GM13977 (cell line): Measurements from ENCODE around the gene GUCD1.
"Not testable (repeated sequence)": the region's sequence is repeated elsewhere in the genome, so short reads cannot be mapped to it uniquely, and the experiment has no call there.

Source experiments
- DNase-seq: peaks from one replicate; pipeline ENCODE4 v3.0.0; 2012; ENCODE audit warnings: low spot score
- in situ Hi-C: fragments of 300-500 bp; cut with MboI; formaldehyde crosslinking; loops from one replicate; pipeline ENCODE4 v1.12.0; 2022; ENCODE audit warnings: low sequenced_read_pairs, low pct_unique_long_range_greater_than_20kb, mixed read lengths, inconsistent platforms; ENCODE audit not compliant: unreplicated experiment
- TF ChIP-seq, protein P1 (sequence below): IDR thresholded peaks from 2 replicates; pipeline ENCODE4 v1.5.1; 2012; ENCODE audit warnings: mild to moderate bottlenecking, control low read depth; ENCODE audit not compliant: insufficient read depth; ENCODE audit errors: extremely low read depth, missing control alignments

The GUCD1 gene

DNA sequence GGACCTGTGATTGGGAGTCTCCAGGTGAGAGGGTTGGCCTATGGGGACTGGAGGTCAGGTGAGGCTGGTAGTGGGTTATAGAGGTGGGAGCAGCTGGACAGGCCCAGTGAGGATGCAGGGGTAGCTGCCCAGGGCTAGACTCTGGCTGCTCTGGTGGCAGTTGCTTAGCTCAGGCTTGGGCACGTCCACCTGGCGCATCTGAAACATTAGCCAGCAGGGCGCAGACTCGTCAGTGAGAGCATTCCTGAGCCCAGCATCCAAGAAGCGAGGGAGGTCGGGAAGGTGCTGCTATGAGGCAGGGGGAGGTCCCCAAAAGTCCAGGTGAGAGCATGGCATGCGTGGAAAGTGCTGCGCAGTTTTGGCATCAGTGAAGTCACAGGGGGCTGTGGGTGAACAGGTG, 44.6 kb upstream of the GUCD1 start:
- no peak for DNase-seq
- in situ Hi-C loops, result no loop called here

DNA sequence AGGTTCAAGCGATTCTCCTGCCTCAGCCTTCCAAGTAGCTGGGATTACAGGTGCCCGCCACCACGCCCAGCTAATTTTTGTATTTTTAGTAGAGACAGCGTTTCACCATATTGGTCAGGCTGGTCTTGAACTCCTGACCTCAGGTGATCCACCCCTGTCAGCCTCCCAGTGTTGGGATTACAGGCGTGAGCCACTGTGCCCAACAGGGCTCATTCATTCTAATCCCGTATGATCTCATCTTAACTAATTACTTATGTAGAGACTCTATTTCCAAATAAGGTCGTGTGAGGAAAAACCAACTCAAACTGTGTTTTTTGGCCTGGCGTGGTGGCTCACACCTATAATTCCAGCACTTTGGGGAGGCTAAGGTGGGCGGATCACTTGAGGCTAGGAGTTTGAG, 42.1 kb upstream of the GUCD1 start:
- DNase-seq, in situ Hi-C loops: not testable (repeated sequence)

More for the DNA sequence above, 44.6 kb upstream of the GUCD1 start:
- TF ChIP-seq, protein P1, sequence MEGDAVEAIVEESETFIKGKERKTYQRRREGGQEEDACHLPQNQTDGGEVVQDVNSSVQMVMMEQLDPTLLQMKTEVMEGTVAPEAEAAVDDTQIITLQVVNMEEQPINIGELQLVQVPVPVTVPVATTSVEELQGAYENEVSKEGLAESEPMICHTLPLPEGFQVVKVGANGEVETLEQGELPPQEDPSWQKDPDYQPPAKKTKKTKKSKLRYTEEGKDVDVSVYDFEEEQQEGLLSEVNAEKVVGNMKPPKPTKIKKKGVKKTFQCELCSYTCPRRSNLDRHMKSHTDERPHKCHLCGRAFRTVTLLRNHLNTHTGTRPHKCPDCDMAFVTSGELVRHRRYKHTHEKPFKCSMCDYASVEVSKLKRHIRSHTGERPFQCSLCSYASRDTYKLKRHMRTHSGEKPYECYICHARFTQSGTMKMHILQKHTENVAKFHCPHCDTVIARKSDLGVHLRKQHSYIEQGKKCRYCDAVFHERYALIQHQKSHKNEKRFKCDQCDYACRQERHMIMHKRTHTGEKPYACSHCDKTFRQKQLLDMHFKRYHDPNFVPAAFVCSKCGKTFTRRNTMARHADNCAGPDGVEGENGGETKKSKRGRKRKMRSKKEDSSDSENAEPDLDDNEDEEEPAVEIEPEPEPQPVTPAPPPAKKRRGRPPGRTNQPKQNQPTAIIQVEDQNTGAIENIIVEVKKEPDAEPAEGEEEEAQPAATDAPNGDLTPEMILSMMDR, result no peak

DNA sequence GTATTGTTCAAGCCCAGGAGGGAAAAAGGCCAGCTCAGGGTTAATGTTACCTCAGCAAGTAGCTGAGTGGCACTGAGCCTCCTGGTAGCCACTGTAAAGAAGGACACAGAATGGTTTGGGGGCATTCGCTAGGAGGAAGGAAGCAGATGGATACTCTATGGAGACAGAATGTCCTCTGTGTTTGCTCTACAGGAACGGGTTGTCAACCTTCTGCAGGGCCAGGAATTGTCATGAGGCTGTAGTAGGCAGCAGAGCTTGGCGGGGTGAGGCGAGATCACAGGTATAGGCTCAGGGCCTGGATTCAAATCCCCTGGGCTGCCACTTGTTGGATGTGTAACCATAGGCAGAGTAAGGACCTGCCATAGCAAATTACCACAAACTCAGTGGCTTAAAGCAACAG, 40.9 kb upstream of the GUCD1 start:
- TF ChIP-seq, protein P1, result no peak
- in situ Hi-C loops, result no loop called here
- no peak for DNase-seq

DNA sequence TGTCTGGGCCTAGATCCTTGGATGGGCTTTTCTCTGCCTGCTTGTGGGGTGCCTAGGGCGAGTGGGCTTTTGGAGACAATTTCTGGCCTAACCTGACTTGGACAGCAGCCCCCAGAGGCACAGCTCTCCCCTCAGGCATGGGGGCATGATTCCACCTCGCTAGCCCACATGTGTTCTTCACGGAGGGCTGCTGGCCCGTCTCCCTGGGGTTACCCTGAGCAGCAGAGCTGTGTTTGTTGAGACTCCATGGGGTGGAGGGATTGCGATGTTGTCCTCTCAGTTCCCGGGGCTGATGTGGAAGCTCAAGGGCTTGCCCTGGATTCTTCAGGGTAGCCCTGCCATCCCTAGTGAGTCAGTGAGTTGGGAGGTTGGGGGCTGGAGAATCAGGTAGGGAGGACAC, 40.3 kb upstream of the GUCD1 start:
- TF ChIP-seq, protein P1, result no peak
- DNase-seq, result no peak
- in situ Hi-C loops, result no loop called here

DNA sequence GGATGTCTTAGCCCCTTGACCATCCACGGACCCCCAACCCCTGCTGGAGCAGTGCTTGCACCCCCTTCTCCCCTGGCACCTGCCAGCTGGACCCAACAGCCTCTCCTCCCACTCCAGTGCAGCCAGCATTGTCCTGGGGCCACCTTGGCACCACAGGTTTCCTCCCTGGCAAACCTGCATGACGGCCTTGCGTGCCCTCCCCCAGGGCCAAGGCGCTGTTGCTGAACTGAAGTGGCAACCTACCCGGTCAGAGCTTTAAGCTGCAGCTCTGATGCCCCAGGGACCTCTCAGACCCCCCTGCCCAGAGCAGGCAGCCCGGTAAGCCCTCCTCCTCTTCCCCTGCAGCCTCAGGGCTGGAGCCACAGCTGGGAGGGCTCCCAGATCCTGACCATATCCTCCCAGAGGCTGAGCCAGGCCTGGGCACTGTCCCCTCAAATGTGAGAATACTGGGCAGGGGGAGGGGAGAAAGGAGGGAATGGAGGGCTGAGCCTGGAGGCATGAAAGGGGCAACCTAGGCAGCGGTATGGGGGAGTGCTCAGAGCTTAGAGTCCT, 39.7 kb upstream of the GUCD1 start:
- no peak for DNase-seq
- TF ChIP-seq, protein P1, result no peak
- in situ Hi-C loops, result no loop called here

DNA sequence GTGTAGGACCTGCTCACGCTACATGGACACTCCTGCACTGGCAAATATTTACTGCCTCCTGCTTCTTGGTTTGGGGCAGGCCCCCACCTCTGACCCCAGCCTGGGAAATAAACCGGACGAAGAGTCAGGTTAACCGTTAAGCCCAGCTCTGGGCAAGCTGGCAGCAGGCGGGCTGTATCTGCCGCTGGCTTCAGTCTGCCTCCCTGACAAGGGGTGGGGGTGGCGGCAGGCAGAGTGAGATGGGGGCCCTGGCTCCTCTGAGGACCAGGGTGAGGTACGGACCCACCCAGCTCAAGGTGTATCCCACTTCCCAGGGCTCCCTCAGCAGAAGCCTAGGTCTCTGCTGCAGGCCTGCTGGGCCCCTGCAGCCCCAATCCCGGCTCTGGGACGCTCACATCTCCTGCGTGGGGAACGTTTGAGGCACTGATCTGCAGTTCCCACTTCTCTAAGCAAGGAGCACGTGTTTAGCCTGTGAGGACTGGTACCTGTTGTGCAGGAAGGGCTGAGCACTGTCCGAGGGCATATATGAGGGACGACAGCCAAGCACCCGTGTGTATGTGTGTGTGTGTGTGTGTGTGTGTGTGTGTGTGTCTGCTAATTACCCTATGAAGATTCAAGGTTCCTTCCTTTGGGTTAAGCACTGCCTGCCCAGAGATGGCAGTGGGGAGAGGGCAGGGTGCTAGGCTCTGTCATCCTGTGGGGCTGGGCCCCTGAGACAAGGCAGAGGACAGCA, 39.1 kb upstream of the GUCD1 start:
- in situ Hi-C loops, result no loop called here
- no peak for DNase-seq

DNA sequence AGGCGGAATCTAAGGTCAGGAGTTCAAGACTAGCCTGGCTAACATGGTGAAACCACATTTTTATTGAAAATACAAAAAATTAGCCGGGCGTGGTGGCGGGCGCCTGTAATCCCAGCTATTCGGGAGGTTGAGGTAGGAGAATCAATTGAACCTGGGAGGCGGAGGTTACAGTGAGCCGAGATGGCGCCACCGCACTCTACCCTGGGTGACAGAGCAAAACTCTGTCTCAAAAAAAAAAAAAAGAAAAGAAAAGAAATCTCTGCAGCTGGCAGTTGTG, 38.6 kb upstream of the GUCD1 start:
- in situ Hi-C loops, DNase-seq: not testable (repeated sequence)

More for the DNA sequence above, 39.1 kb upstream of the GUCD1 start:
- TF ChIP-seq, protein P1, result no peak
